ENCODE data around the gene DCTN1. TPM values are rescaled to one million over a fixed set of nuclear protein-coding genes. Genes with fewer than 3 reads are reported as not detected.

Gene DCTN1
- polyA plus RNA-seq, 3 donors from 2014 or later, result 38.0 to 106 (median 50.9) TPM

DNA sequence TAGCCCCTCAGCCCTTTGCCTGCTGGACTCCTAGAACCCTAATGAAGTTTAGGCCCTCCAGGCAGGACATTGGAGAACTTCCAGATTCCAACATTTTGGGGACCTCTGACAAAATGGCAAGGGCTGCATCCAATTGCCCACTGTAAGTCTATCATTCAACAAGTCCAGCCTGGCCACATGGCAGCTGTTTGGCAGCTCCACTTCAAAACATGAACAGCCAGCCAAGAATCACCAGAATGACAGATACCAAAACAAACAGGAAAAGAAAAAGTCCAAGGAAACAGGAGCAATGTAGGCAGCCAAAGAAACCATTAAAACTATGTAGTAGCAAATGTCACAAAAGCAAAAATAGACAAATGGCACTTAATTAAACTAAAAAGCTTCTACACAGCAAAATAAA is 62.4 kb downstream of the DCTN1 start:
- peaks cover 0 to 5% (median 4%) of the 10 kb centered on the region in 3 donors for H3K27me3 Mint-ChIP-seq (ENCODE audit: low read depth in 3 of 3)
- no peak overlapping the region for H3K27ac Mint-ChIP-seq
- no peaks in the 10 kb centered on the region for H3K4me1 Mint-ChIP-seq
- H3K9me3 Mint-ChIP-seq, result no peaks in the 10 kb centered on the region
- no peak overlapping the region for H3K4me3 Mint-ChIP-seq
- no peak for DNase-seq
- peaks cover 4 to 42% (median 20%) of the 10 kb centered on the region in 3 donors for H3K36me3 Mint-ChIP-seq

DNA sequence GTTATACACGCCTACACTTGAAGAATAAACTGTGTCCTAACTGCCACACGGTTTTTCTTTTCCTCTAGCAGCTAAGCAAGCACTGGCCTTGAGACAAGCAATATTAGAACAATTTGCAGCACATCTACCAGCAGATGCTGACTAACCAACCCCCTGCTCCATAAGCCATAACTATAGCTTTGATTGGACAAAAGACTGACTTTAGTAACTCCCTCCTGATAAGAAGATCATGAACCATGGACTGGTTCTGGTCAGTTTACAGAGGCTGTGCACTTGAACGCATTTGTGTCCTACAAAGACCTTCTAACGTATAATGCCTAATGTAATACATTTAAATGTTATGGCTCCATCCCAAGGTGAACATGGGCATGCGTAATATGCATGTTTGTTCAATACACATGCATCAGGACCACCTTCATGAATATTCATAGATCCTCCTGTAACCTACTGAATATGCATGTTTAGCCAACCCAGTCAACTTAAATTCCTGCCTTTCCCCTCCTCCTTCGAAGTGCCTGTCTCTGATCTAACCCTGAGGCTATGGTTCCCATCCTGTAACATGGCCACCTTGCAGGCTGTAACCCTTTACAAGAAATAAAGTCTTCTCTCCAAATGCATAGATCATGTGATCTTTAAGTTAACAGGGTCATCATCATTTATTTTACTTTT is 63.4 kb downstream of the DCTN1 start:
- H3K9me3 Mint-ChIP-seq, result no peaks in the 10 kb centered on the region
- H3K36me3 Mint-ChIP-seq, result peaks cover 4 to 35% (median 22%) of the 10 kb centered on the region in 3 donors
- no peaks in the 10 kb centered on the region for H3K4me1 Mint-ChIP-seq
- DNase-seq, result no peak
- peaks cover 0 to 4% (median 2%) of the 10 kb centered on the region in 3 donors for H3K27me3 Mint-ChIP-seq (ENCODE audit: low read depth in 3 of 3)
- no peak overlapping the region for H3K27ac Mint-ChIP-seq
- H3K4me3 Mint-ChIP-seq, result no peak overlapping the region

- H3K36me3 Mint-ChIP-seq, result peaks cover 0 to 36% (median 32%) of the 10 kb centered on the region in 3 donors
- H3K9me3 Mint-ChIP-seq, result no peaks in the 10 kb centered on the region
- H3K4me3 Mint-ChIP-seq, result no peak overlapping the region
- H3K27me3 Mint-ChIP-seq (ENCODE audit: low read depth in 3 of 3), result peaks cover 0 to 4% (median 0%) of the 10 kb centered on the region in 3 donors
- no peaks in the 10 kb centered on the region for H3K4me1 Mint-ChIP-seq
- DNase-seq, result no peak
- no peak overlapping the region for H3K27ac Mint-ChIP-seq
Measured at GRCh38 chr2:74314107-74314506, 66.0 kb downstream of the DCTN1 start.

GRCh38 chr2:74313497-74313896 is 66.6 kb downstream of the DCTN1 start:
- DNase-seq, result no peak
- Mint-ChIP-seq H3K4me1 (no peaks in the 10 kb centered on the region), H3K27me3 (ENCODE audit: low read depth in 3 of 3) (peaks cover 0 to 4% (median 0%) of the 10 kb centered on the region in 3 donors), H3K27ac (no peak overlapping the region), H3K36me3 (peaks cover 0 to 36% (median 32%) of the 10 kb centered on the region in 3 donors), H3K9me3 (no peaks in the 10 kb centered on the region), H3K4me3 (no peak overlapping the region)

DNA sequence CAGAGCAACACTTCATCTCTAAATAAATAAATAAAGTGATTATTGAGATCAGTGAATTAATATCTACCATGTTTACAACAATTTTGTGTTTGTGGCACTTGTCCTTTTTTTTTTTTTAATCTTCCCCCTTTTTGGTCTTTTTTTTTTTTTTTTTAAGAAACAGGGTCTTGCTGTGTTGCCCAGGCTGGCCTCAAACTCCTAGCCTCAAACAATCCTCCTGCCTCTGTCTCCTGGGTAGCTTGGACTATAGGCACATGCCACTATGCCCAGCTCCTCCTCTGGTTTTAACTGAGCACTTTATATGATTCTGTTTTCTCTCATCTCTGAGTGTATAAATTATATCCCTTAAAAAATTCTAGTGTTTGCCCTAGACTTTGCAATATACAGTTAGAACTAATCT is 67.2 kb downstream of the DCTN1 start:
- Mint-ChIP-seq H3K4me3 (no peak overlapping the region), H3K4me1 (no peaks in the 10 kb centered on the region), H3K27ac (no peak overlapping the region), H3K27me3 (ENCODE audit: low read depth in 3 of 3) (peaks cover 0 to 4% (median 0%) of the 10 kb centered on the region in 3 donors), H3K36me3 (peaks cover 0 to 35% (median 32%) of the 10 kb centered on the region in 3 donors), H3K9me3 (no peaks in the 10 kb centered on the region)
- DNase-seq, result no peak

Other genes with a start within 250 kb of the DCTN1 start
- gene BOLA3, start 232.4 kb downstream of the DCTN1 start, polyA plus RNA-seq, result 10 to 100 TPM; 36.7 to 64.7 (median 57.8) TPM
- 100 to 1,000 TPM; 198 to 215 (median 208) TPM for gene MOB1A, start 201.4 kb downstream of the DCTN1 start, polyA plus RNA-seq
- 10 to 100 TPM; 20.3 to 25.8 (median 20.4) TPM for gene MTHFD2, start 181.7 kb downstream of the DCTN1 start, polyA plus RNA-seq
- not detected for gene SLC4A5, start 36.9 kb downstream of the DCTN1 start, polyA plus RNA-seq
- gene C2orf81, start 41.3 kb upstream of the DCTN1 start, polyA plus RNA-seq, result 1 to 10 TPM in 2 of 3 donors, not detected in 1; 1.6 TPM
- 10 to 100 TPM; 38.0 to 94.8 (median 47.7) TPM for gene WDR54, start 41.4 kb upstream of the DCTN1 start, polyA plus RNA-seq
- gene RTKN, start 61.6 kb upstream of the DCTN1 start, polyA plus RNA-seq, result 10 to 100 TPM in 1 of 3 donors, 1 to 10 TPM in 2; 5.8 to 10.8 (median 8.4) TPM
- gene INO80B, start 74.8 kb upstream of the DCTN1 start, polyA plus RNA-seq, result 10 to 100 TPM in 1 of 3 donors, 1 to 10 TPM in 2; 3.9 to 11.1 (median 9.3) TPM
- 10 to 100 TPM; 45.6 to 56.1 (median 54.0) TPM for gene WBP1, start 78.1 kb upstream of the DCTN1 start, polyA plus RNA-seq
- gene MOGS, start 85.1 kb upstream of the DCTN1 start, polyA plus RNA-seq, result 10 to 100 TPM; 45.1 to 73.5 (median 46.7) TPM
- 100 to 1,000 TPM in 2 of 3 donors, 10 to 100 TPM in 1; 83.8 to 152 (median 119) TPM for gene MRPL53, start 92.4 kb upstream of the DCTN1 start, polyA plus RNA-seq
- gene CCDC142, start 102.7 kb upstream of the DCTN1 start, polyA plus RNA-seq, result 10 to 100 TPM in 1 of 3 donors, 1 to 10 TPM in 2; 4.1 to 16.6 (median 4.4) TPM
- 10 to 100 TPM; 15.9 to 35.1 (median 31.9) TPM for gene TTC31, start 102.8 kb upstream of the DCTN1 start, polyA plus RNA-seq
- not detected for gene LBX2, start 119.3 kb upstream of the DCTN1 start, polyA plus RNA-seq
- 10 to 100 TPM; 18.8 to 22.8 (median 19.5) TPM for gene PCGF1, start 127.4 kb upstream of the DCTN1 start, polyA plus RNA-seq
- not detected for gene TLX2, start 134.1 kb upstream of the DCTN1 start, polyA plus RNA-seq
- not detected for gene DQX1, start 145.9 kb upstream of the DCTN1 start, polyA plus RNA-seq
- gene AUP1, start 149.4 kb upstream of the DCTN1 start, polyA plus RNA-seq, result 100 to 1,000 TPM; 107 to 126 (median 118) TPM
- gene HTRA2, start 149.6 kb upstream of the DCTN1 start, polyA plus RNA-seq, result 10 to 100 TPM; 26.5 to 27.2 (median 27.0) TPM
- gene LOXL3, start 173.6 kb upstream of the DCTN1 start, polyA plus RNA-seq, result under 1 TPM in 2 of 3 donors, not detected in 1; 0.19 to 0.22 TPM
- 10 to 100 TPM; 18.4 to 42.7 (median 28.4) TPM for gene DOK1, start 174.4 kb upstream of the DCTN1 start, polyA plus RNA-seq